Prostate gland (tissue), 2 donors: ENCODE results near the gene LBR.
A peak's percentile ranks its signal among the peaks of the same experiment; 100 is the strongest.

Experiments
- POLR2A ChIP-seq: fragments of 450-650 bp; IDR thresholded peaks from one replicate; pipeline ENCODE4 v1.6.1; 2016; ENCODE audit warnings: antibody characterized with exemption, mild to moderate bottlenecking
- TF ChIP-seq, protein P1 (sequence below), 4 experiments: fragments of 200-600 bp in 2 of 4; fragments of 450-650 bp in 2 of 4; sonication (generic) in 2 of 4; IDR thresholded peaks; 1 replicate in 3 of 4; 2 replicates in 1 of 4; pipeline ENCODE4 v1.5.1; 2016 to 2019; ENCODE audit warnings: antibody characterized with exemption in 4 of 4, mild to moderate bottlenecking in 2 of 4, moderate library complexity in 2 of 4

DNA sequence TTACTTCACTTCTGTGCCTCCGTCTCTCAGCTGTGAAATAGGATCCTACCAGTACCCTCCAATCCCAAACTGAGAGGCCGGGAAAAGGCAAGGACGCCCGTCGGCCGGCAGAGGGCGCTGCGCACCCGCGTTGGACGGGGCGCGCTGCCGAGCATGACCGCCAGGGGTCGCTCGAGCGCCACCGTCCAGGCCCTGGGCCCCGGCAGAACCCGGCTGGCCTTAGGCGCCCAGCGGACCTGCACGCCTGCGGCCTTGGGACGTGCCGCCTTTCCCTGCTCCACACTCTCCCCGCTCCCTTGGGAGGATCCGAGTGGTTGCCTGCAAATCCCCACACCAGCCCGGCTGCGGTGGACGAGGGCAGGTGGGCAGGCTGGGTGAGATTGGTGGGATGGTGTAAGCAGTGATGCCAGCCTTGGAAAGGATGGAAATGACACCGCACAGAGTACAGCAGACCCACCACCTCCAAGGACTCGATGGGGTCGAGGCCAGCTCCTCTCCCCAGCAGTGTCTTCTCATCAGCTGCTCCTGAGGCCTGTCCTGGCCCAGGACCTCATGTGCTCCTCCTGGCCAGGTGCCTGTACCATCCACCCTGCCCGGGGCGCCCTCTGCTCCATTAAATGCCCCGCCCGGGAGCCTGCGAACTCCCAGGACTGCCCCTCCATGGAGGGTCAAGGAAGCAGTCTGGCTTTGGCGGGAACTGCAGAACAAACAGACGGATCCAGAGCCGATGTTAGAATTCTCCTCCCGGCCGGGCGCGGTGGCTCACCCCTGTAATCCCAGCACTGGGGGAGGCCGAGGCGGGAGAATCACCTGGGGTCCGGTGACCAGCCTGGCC is 47.4 kb upstream of the LBR start:
- TF ChIP-seq, protein P1, sequence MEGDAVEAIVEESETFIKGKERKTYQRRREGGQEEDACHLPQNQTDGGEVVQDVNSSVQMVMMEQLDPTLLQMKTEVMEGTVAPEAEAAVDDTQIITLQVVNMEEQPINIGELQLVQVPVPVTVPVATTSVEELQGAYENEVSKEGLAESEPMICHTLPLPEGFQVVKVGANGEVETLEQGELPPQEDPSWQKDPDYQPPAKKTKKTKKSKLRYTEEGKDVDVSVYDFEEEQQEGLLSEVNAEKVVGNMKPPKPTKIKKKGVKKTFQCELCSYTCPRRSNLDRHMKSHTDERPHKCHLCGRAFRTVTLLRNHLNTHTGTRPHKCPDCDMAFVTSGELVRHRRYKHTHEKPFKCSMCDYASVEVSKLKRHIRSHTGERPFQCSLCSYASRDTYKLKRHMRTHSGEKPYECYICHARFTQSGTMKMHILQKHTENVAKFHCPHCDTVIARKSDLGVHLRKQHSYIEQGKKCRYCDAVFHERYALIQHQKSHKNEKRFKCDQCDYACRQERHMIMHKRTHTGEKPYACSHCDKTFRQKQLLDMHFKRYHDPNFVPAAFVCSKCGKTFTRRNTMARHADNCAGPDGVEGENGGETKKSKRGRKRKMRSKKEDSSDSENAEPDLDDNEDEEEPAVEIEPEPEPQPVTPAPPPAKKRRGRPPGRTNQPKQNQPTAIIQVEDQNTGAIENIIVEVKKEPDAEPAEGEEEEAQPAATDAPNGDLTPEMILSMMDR (IDR thresholded peaks at IDR 0.05), result peak; percentile 100
- no peak for TF ChIP-seq POLR2A
